T-cell (primary cell): ENCODE data around the gene LRRC71. TPM values are rescaled to one million over a fixed set of nuclear protein-coding genes. Genes with fewer than 3 reads are reported as not detected.

Experiments
- ATAC-seq, 4 experiments: fragments of 200-7000 bp in 3 of 4; fragments of 150-1000 bp in 1 of 4; cut with Tn5 transposase; replicated peaks in 1 of 4; 1 replicate in 3 of 4; 2 replicates in 1 of 4; pipeline ENCODE4 v1.10.0; 2021; ENCODE audit warnings: moderate library complexity in 3 of 4, mild to moderate bottlenecking in 2 of 4, moderate number of reproducible peaks in 1 of 4
- CTCF ChIA-PET, 2 donors: fragments of 300-600 bp; sonication (Branson Sonifier 250); formaldehyde crosslinking; loops; one replicate each; lab custom pipeline; 2022; ENCODE audit warnings: antibody characterized with exemption in 2 of 2; lab: Charles Lee
- POLR2A ChIA-PET, 2 donors: fragments of 300-600 bp; sonication (Branson Sonifier 250); formaldehyde crosslinking; loops; one replicate each; lab custom pipeline; 2022; ENCODE audit warnings: antibody characterized with exemption in 2 of 2; lab: Charles Lee
- DNase-seq, 35 experiments: peaks; one replicate each; pipeline versions ENCODE4 v3.0.0 to v3.0.0-alpha.2; 2013 to 2023
- H3K27ac ChIP-seq: one replicate; pipeline ENCODE4 v1.5.1; 2013; ENCODE audit warnings: low read length
- H3K27me3 ChIP-seq, 2 experiments: replicated peaks in 1 of 2; 1 replicate in 1 of 2; 2 replicates in 1 of 2; pipeline versions ENCODE4 v1.6.1 to v1.7.0; 2013; ENCODE audit warnings: low read length in 1 of 2, mixed read lengths in 1 of 2; ENCODE audit not compliant: control insufficient read depth in 2 of 2, insufficient read depth in 2 of 2; ENCODE audit errors: extremely low read depth in 1 of 2
- H3K36me3 ChIP-seq, 2 donors: 1 replicate in 1 of 2; 2 replicates in 1 of 2; pipeline versions ENCODE4 v1.6.1 to v1.7.0; 2013; ENCODE audit warnings: low read length in 1 of 2; ENCODE audit not compliant: control insufficient read depth in 2 of 2, insufficient read depth in 1 of 2; ENCODE audit errors: extremely low read depth in 1 of 2
- H3K4me1 ChIP-seq, 2 experiments: 1 replicate in 1 of 2; 2 replicates in 1 of 2; pipeline versions ENCODE4 v1.6.1 to v1.7.0; 2013; ENCODE audit warnings: low read length in 2 of 2, mixed read lengths in 1 of 2; ENCODE audit not compliant: insufficient read depth in 2 of 2, control insufficient read depth in 1 of 2; ENCODE audit errors: extremely low read depth in 1 of 2
- H3K4me3 ChIP-seq, 2 donors: 1 replicate in 1 of 2; 2 replicates in 1 of 2; pipeline versions ENCODE4 v1.5.1 to v1.7.0; 2013; ENCODE audit warnings: mild to moderate bottlenecking in 2 of 2, low read length in 1 of 2, moderate library complexity in 1 of 2; ENCODE audit not compliant: control insufficient read depth in 1 of 2; ENCODE audit errors: extremely low read depth in 1 of 2
- H3K9me3 ChIP-seq: 2 replicates; pipeline ENCODE4 v1.7.0; 2013
- H3K27ac Mint-ChIP-seq, 2 donors: one replicate each; pipeline ENCODE4 v1.8.0; 2020 to 2021; ENCODE audit warnings: mild to moderate bottlenecking in 2 of 2, mixed read lengths in 2 of 2
- H3K27me3 Mint-ChIP-seq, 2 donors: one replicate each; pipeline ENCODE4 v1.8.0; 2021 to 2022; ENCODE audit warnings: mixed read lengths in 2 of 2
- H3K36me3 Mint-ChIP-seq: one replicate; pipeline ENCODE4 v1.8.0; 2021; ENCODE audit warnings: mixed read lengths
- H3K4me1 Mint-ChIP-seq, 3 donors: one replicate each; pipeline ENCODE4 v1.8.0; 2020 to 2022; ENCODE audit warnings: mixed read lengths in 3 of 3, mild to moderate bottlenecking in 1 of 3
- H3K4me3 Mint-ChIP-seq, 3 donors: one replicate each; pipeline ENCODE4 v1.8.0; 2020 to 2022; ENCODE audit warnings: mild to moderate bottlenecking in 3 of 3, mixed read lengths in 3 of 3, moderate library complexity in 3 of 3
- H3K9me3 Mint-ChIP-seq, 3 donors: one replicate each; pipeline ENCODE4 v1.8.0; 2020 to 2022; ENCODE audit warnings: mixed read lengths in 3 of 3
- WGBS: methylation state at CpG from one replicate; pipeline ENCODE4 v1.1.5; 2013; ENCODE audit warnings: missing lambda C conversion rate; ENCODE audit not compliant: insufficient coverage; 5-methylcytosine and 5-hydroxymethylcytosine counted together
- total RNA-seq, 35 experiments: library from RNA in 6 of 35; stranded (reverse) in 6 of 35; fragments of 120-200 nt in 1 of 35; gene quantifications; one replicate each; pipeline versions ENCODE4 v1.2.1 to v1.2.4 and lab custom pipeline; 2013 to 2026

The LRRC71 gene
- total RNA-seq, 5 donors from 2014 or later (not counting 1 experiment from before 2014, with no cell fraction given), result not detected

- peaks cover 70% of the 10 kb centered on the region for H3K36me3 Mint-ChIP-seq
- H3K4me1 ChIP-seq, result no peaks in the 10 kb centered on the region
- no CpG with 5 or more reads among the region's 2 CpGs for WGBS
- POLR2A ChIA-PET, result no interaction called here
- H3K27me3 Mint-ChIP-seq, result no peaks in the 10 kb centered on the region
- no peak overlapping the region for H3K27ac ChIP-seq
- H3K9me3 Mint-ChIP-seq, result no peaks in the 10 kb centered on the region
- no peak for ATAC-seq
- no peak overlapping the region for H3K27ac Mint-ChIP-seq
- H3K27me3 ChIP-seq, result no peaks in the 10 kb centered on the region
- H3K36me3 ChIP-seq, result peaks cover 13 to 60% of the 10 kb centered on the region in 2 donors
- no peaks in the 10 kb centered on the region for H3K9me3 ChIP-seq
- H3K4me3 Mint-ChIP-seq, result no peak overlapping the region
- H3K4me1 Mint-ChIP-seq, result peaks cover 4 to 8% (median 7%) of the 10 kb centered on the region in 3 donors
- H3K4me3 ChIP-seq, result no peak overlapping the region
- CTCF ChIA-PET, result no interaction called here
- DNase-seq, result no peak
These were observed 33.1 kb downstream of the LRRC71 start for GRCh38 chr1:156953571-156953970.

- DNase-seq (no peak), ATAC-seq (no peak)
- H3K9me3 Mint-ChIP-seq, result no peaks in the 10 kb centered on the region
- Histone ChIP-seq H3K9me3 (no peaks in the 10 kb centered on the region), H3K27me3 (no peaks in the 10 kb centered on the region), H3K4me3 (no peak overlapping the region), H3K36me3 (peaks cover 18 to 51% of the 10 kb centered on the region in 2 donors), H3K4me1 (no peaks in the 10 kb centered on the region), H3K27ac (no peak overlapping the region)
- no peak overlapping the region for H3K27ac Mint-ChIP-seq
- ChIA-PET CTCF (interaction anchor here in 1 of 2 donors (0.6 kb wide), 1 partner anchor 55 kb away, joined by 3 read pairs; no protein-coding TSS in a partner anchor), POLR2A (no interaction called here)
- peaks cover 69% of the 10 kb centered on the region for H3K36me3 Mint-ChIP-seq
- H3K4me3 Mint-ChIP-seq, result no peak overlapping the region
- H3K4me1 Mint-ChIP-seq, result peaks cover 8 to 15% (median 12%) of the 10 kb centered on the region in 3 donors
- H3K27me3 Mint-ChIP-seq, result no peaks in the 10 kb centered on the region
- 86% methylated on average over 6 of the region's 10 CpGs for WGBS
These were observed 35.9 kb downstream of the LRRC71 start for GRCh38 chr1:156956333-156956732.

GRCh38 chr1:156957634-156958033 lies 37.2 kb downstream of the LRRC71 start:
- H3K36me3 Mint-ChIP-seq, result peaks cover 70% of the 10 kb centered on the region
- Histone ChIP-seq H3K9me3 (no peaks in the 10 kb centered on the region), H3K4me3 (no peak overlapping the region), H3K27ac (no peak overlapping the region), H3K4me1 (peaks cover 5 to 12% of the 10 kb centered on the region in 2 experiments), H3K27me3 (no peaks in the 10 kb centered on the region), H3K36me3 (peaks cover 14 to 47% of the 10 kb centered on the region in 2 donors)
- H3K27me3 Mint-ChIP-seq, result no peaks in the 10 kb centered on the region
- H3K4me3 Mint-ChIP-seq, result no peak overlapping the region
- DNase-seq (no peak), ATAC-seq (no peak)
- CTCF ChIA-PET, result no interaction called here
- H3K4me1 Mint-ChIP-seq, result peaks cover 21 to 25% (median 23%) of the 10 kb centered on the region in 3 donors
- no peaks in the 10 kb centered on the region for H3K9me3 Mint-ChIP-seq
- 44% methylated on average over 1 of the region's 3 CpGs for WGBS
- no peak overlapping the region for H3K27ac Mint-ChIP-seq
- POLR2A ChIA-PET, result no interaction called here

- Mint-ChIP-seq H3K27ac (peak overlapping the region in 1 of 2 donors; percentile 75), H3K27me3 (no peaks in the 10 kb centered on the region), H3K36me3 (peaks cover 68% of the 10 kb centered on the region), H3K9me3 (no peaks in the 10 kb centered on the region), H3K4me1 (peaks cover 26 to 31% (median 28%) of the 10 kb centered on the region in 3 donors), H3K4me3 (no peak overlapping the region)
- WGBS, result no CpG with 5 or more reads among the region's 2 CpGs
- ChIA-PET POLR2A (no interaction called here), CTCF (no interaction called here)
- Histone ChIP-seq H3K27me3 (no peaks in the 10 kb centered on the region), H3K27ac (no peak overlapping the region), H3K4me1 (peaks cover 10 to 18% of the 10 kb centered on the region in 2 experiments), H3K36me3 (peaks cover 11 to 47% of the 10 kb centered on the region in 2 donors), H3K9me3 (no peaks in the 10 kb centered on the region), H3K4me3 (no peak overlapping the region)
- ATAC-seq (no peak), DNase-seq (no peak)
These were observed 37.8 kb downstream of the LRRC71 start for GRCh38 chr1:156958247-156958714.

- ChIA-PET CTCF (no interaction called here), POLR2A (interaction anchor here in 1 of 2 donors (0.5 to 0.8 kb wide), 3 partner anchors 58 to 906 kb away, joined by 3 to 7 read pairs (median 3); partner anchors contain the start of gene UBQLN4)
- no peaks in the 10 kb centered on the region for H3K27me3 Mint-ChIP-seq
- Histone ChIP-seq H3K36me3 (peaks cover 9 to 47% of the 10 kb centered on the region in 2 donors), H3K27ac (no peak overlapping the region), H3K9me3 (no peaks in the 10 kb centered on the region), H3K27me3 (no peaks in the 10 kb centered on the region), H3K4me1 (peaks cover 13 to 26% of the 10 kb centered on the region in 2 experiments), H3K4me3 (no peak overlapping the region)
- no peaks in the 10 kb centered on the region for H3K9me3 Mint-ChIP-seq
- no peak for DNase-seq
- H3K36me3 Mint-ChIP-seq, result peaks cover 71% of the 10 kb centered on the region
- no peak overlapping the region for H3K4me3 Mint-ChIP-seq
- no peak overlapping the region for H3K27ac Mint-ChIP-seq
- 100% methylated on average over 2 of the region's 2 CpGs for WGBS
- peaks cover 37 to 41% (median 40%) of the 10 kb centered on the region in 3 donors for H3K4me1 Mint-ChIP-seq
- ATAC-seq, result no peak
These were observed 39.0 kb downstream of the LRRC71 start for GRCh38 chr1:156959414-156959813.

GRCh38 chr1:156959925-156960324 lies 39.5 kb downstream of the LRRC71 start:
- ATAC-seq, result no peak
- peaks cover 13 to 29% of the 10 kb centered on the region in 2 experiments for H3K4me1 ChIP-seq
- Mint-ChIP-seq H3K27me3 (no peaks in the 10 kb centered on the region), H3K36me3 (peaks cover 65% of the 10 kb centered on the region), H3K27ac (no peak overlapping the region), H3K4me3 (no peak overlapping the region), H3K4me1 (peaks cover 40 to 41% (median 41%) of the 10 kb centered on the region in 3 donors), H3K9me3 (no peaks in the 10 kb centered on the region)
- DNase-seq, result no peak
- H3K9me3 ChIP-seq, result no peaks in the 10 kb centered on the region
- ChIA-PET CTCF (interaction anchor here in 1 of 2 donors (0.5 to 1.5 kb wide), 2 partner anchors 11 to 49 kb away, joined by 3 to 5 read pairs; no protein-coding TSS in a partner anchor), POLR2A (interaction anchor here in 1 of 2 donors (0.7 to 0.8 kb wide), 2 partner anchors 57 to 138 kb away, joined by 3 to 7 read pairs; no protein-coding TSS in a partner anchor)
- 88% methylated on average over 4 of the region's 6 CpGs for WGBS
- H3K4me3 ChIP-seq, result no peak overlapping the region
- H3K27me3 ChIP-seq, result no peaks in the 10 kb centered on the region
- no peak overlapping the region for H3K27ac ChIP-seq
- peaks cover 9 to 42% of the 10 kb centered on the region in 2 donors for H3K36me3 ChIP-seq
